Measurements from ENCODE around the gene CEP131.

The CEP131 gene

GRCh38 chr17:81221371-81221841 lies 1.4 kb downstream of the CEP131 start:
- no peak for DNase-seq

DNA sequence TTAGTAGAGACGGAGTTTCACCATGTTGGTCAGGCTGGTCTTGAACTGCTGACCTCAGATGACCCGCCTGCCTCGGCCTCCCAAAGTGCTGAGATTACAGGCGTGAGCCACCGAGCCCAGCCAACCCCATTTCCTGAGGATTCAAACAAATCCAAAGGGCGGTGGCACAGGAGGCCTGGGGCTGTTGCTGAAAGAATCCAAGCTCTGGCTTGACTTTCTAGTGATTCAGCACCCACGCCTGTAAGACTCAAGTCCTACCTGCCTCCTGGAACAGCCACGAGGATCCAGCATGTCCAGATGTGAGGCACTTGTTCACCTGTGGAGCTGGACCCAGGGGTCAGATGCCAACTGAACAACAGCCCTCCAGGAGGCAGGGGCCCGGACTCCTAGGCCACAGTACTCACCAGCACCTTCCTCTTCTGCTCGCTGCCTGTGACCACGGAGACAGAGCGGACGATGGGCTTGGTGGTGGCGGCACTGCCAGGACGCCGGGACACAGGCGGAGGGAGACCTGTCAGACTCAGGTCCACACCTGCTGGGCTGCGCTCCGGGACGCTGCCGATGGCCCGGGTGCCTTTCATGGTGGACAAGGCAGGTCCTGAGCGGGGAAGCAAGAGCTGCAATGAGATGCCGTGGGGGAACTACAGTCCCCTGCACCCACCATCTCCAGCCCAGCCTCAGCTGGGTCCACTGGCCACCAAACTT lies 3.1 kb downstream of the CEP131 start:
- no peak for DNase-seq

- DNase-seq, result no peak
Observed at GRCh38 chr17:81218991-81219390, 3.8 kb downstream of the CEP131 start.

DNA sequence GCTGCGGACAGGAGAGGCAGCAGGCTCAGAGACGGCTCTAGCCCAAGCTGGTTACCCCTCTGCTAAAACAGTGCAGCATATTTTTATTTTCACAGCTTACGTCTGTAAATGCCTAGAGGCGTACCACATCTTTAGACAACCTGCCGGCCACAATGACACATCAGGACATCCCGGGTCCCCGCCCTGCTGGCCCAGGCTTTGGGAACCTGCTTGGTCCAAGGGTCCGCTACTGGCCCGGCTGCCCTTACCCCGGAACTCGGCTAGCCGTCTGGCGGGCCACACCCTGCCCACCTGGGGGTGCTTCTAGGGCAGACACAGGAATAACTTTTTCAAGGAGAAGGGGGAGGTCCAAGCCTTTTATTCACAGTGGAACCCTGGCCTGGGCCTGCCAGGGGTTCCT lies 4.3 kb downstream of the CEP131 start:
- DNase-seq, result no peak

GRCh38 chr17:81217491-81217890 lies 5.3 kb downstream of the CEP131 start:
- DNase-seq, result no peak

- no peak for DNase-seq
Observed at GRCh38 chr17:81213978-81214377, 8.8 kb downstream of the CEP131 start.

GRCh38 chr17:81212365-81212764 lies 10.4 kb downstream of the CEP131 start:
- DNase-seq, result no peak

DNA sequence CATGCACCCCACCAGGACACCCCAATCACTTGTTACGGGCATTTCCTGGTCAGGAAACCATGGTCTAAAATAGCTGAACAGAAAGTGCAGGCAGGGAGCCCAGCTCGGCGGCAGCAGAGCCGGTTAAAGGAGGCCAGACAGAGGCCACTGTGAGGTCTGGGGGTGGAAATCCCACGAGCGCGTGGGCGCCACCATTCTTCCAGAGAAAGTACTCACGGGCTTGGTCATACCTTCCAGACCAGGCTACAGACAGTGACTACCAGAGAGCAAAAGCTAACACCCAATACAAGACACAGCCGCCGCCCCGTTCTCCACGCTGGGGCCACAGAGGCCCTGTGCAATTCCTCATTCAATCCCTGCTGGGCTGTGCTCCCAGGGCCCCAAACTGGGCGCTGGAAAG lies 11.9 kb downstream of the CEP131 start:
- no peak for DNase-seq

DNA sequence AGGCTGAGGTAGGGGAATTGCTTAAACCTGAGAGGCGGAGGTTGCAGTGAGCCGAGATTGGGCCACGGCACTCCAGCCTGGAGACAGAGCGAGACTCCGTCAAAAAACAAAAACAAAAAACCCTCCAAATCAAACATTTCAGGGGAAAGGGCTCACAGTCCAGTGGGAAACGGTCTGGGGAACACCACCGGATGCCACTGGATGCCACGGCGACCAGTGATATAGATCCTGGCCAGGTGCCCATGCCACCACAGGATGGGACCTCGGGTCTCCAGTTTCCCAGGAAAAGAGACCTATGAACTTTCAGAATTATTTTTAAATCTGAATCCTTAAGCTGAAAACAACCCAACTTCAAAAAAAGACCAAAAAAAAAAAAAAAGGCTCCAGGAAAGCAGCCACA lies 12.3 kb downstream of the CEP131 start:
- no peak for DNase-seq

DNA sequence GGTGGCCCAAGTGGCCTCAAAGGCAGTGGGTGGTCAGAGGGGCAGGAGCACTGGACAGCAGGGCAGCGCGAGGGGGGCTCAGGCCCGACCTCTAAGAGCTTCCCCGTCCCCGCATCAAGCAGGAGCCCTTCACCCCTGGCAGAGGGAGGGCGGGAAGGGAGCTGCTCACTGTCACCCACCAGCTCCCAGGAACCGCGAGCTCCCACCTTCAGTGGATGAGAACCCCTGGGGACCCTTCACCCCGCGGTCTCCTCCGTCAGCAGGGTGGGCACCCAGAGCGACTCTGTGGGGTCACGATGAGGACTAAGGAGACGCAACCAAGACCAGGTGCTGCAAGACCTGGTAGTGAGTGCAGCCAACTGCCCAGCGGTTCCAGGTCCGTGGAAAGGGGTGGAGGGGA lies 13.6 kb downstream of the CEP131 start:
- DNase-seq, result no peak

DNA sequence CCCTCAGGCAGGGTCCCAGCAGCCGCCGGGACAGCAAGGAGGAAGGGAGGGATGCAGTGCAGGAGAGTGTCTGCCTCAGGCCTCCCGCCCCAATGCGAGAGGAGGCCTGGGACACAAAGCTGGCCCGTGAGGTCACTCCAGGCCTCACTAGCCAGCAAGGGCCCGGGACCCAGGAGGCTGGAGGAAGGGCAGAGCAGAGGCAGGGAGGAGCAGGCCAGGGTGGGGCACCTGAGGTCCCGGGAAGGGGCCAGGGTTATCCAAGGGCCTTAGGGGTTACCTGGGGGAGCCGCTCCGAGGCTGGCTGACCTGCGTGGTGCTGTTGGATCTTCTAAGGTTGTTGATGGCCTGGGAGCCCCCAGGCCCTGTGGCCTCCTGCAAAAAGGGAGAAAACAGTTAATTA lies 14.1 kb downstream of the CEP131 start:
- DNase-seq, result no peak

DNA sequence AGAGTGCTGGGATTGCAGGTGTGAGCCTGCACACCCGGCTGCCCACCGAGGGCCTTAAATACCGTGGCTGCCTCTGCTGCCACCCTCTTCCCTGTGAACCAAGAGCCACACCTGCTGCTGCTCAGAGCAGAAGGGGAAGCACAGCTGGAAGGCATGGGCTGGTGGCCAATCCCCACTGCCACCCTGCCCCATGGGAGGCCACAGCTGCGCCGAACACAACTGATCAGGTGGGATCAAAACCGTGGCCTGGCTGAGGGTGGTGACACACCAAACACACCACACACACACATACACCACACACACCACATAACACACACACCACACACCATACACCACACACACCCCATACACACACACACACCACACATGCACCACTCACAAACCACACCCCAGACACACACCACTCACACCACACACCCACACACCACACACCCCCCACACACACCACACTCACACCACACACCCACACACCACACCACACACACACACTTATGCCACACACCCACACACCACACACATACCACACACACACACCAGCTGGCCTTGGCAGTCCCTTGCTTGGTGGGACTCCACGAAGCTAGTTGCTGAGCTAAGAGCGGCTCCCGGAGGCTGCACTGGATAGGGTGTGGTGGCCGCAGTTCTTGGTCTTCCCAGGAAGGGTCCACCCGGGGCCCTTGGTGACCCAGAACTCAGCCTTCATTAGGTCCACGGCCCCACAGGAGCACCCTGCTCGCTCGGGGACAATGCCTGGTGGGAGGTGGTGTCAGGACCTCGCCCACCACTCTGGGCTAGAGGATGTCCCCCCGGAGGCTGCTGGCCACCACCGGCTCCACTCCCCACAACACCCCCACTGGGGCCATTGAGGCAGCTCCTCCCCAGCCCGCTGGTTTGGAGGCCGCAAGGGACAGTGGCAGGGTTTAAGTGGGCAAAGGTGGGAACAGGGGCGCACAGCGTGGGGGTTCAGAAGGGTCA lies 14.9 kb downstream of the CEP131 start:
- DNase-seq, result no peak

- DNase-seq, result no peak
Observed at GRCh38 chr17:81206657-81207056, 16.1 kb downstream of the CEP131 start.

GRCh38 chr17:81206166-81206565 lies 16.6 kb downstream of the CEP131 start:
- DNase-seq, result no peak

DNA sequence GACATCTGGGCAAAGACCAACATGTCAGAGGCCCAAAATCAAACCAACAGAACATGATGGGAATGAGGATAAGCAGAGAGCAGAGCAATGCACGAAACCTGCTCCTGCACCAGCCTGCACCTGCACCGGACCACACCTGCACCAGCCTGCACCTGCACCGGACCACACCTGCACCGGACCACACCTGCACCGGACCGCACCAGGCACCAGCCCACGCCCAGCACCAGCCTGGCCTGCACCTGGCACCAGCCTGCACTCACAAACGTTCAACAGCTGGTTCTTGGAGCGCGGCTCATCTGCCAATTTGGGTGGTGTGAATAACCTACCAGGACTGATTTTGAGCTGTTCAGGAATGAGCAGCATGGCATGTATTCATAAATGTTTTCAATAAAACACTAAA lies 18.2 kb downstream of the CEP131 start:
- no peak for DNase-seq

- DNase-seq, result no peak
Observed at GRCh38 chr17:81203136-81203535, 19.6 kb downstream of the CEP131 start.

- no peak for DNase-seq
Observed at GRCh38 chr17:81202318-81202717, 20.4 kb downstream of the CEP131 start.

DNA sequence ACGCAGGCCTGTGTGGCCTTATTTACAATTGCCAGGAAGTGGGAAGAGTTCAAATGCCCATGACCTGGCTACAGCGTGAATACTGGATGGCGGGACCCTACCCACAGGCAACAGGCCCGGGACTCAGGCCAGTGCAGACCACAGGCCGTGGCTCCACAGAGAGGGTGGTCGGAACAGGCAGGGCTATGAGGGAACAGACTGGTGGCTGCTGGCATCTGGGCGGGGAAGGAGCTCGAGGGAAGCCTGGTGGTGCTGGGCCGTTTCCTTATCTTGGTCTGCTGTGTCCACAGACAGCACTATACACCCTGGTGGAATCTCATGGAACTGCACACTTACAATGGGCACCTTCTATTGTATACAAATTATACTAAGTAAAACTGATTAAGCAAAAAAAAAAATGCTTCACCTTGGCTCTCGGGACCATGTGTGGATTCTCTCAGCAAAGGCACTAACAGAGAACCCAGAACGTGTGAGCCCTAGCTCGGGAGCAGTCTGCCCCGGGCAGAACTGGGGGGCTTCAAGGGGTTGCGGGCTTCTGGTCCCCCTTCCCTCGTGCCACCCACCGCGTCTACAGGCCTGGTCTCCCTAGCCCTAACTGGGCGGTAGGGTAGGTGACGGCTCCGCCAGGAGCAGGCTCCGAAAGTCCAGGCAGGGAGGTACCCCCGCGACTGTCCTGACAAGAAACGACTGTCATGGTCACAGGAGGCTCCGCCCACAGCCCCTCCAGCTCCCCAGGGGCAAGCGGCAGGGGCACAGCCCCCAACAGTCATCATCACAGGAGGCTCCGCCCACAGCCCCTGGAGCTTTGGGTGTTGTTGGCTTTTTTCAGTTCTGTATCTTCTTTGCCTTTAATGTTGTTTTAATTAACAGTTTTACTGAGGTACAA lies 21.8 kb downstream of the CEP131 start:
- DNase-seq, result no peak

DNA sequence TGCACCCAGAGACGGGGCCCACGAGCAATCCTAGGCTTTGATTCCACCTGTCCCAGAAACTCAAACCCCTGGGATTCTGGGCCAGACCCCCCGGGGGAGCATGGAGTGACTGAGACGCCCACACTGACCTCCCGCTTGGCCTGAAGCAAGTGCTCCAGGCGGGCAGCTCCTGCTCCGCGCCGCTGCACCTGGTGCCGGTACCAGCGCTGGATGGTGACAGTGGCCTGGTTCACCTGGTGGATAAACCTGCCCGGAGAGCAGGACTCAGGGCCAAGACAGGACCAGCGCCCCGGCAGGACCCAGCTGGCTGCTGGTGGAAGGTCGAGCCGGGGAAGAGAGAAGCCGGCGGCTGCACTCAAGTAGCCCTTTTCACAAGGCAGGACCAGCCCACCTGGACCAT lies 22.6 kb downstream of the CEP131 start:
- DNase-seq, result no peak

DNA sequence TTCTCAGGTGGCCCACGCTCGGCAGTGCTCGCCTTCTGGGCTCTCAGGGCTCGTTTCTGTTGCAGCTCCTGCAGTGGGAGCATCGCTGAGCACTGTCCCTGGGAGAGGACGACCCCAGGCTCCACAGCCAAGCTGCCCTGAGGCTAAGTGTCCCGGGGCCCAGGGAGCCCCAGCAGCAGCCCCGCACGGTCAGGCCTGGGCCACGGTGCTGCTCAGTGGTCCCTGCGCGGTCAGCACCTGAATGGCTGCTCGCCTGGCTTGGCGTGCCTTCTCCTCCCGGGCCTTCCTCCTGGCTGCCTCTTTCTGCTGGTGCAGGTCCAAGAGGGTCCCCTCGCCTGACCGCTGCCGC lies 23.3 kb downstream of the CEP131 start:
- no peak for DNase-seq

GRCh38 chr17:81198826-81199481 lies 23.8 kb downstream of the CEP131 start:
- no peak for DNase-seq

- no peak for DNase-seq
Observed at GRCh38 chr17:81197831-81198490, 24.8 kb downstream of the CEP131 start.

Measured in activated effector memory CD4-positive, alpha-beta T cell treated with Interleukin-2 at 50 U/mL for 16 hours (primary cell).